Sigmoid colon (tissue), 4 donors: ENCODE data around the gene UBL4B.

ENCODE experiments used
- CTCF ChIP-seq, 4 experiments: fragments of 450-650 bp in 3 of 4; fragments of 200-600 bp in 1 of 4; IDR thresholded peaks; one replicate each; pipeline ENCODE4 v1.5.1; 2016 to 2019; ENCODE audit warnings: antibody characterized with exemption in 4 of 4, mild to moderate bottlenecking in 3 of 4, moderate library complexity in 2 of 4
- EP300 ChIP-seq, 4 donors: sonication (generic); formaldehyde crosslinking; IDR thresholded peaks; one replicate each; pipeline ENCODE4 v1.6.1; 2017; ENCODE audit warnings: antibody characterized with exemption in 4 of 4
- POLR2A ChIP-seq, 2 donors: fragments of 450-650 bp; IDR thresholded peaks; one replicate each; pipeline ENCODE4 v1.6.1; 2016; ENCODE audit warnings: antibody characterized with exemption in 2 of 2, mild to moderate bottlenecking in 2 of 2, moderate library complexity in 2 of 2
- POLR2AphosphoS5 ChIP-seq, 4 donors: sonication (generic); formaldehyde crosslinking; IDR thresholded peaks; one replicate each; pipeline ENCODE4 v1.6.1; 2017; ENCODE audit warnings: antibody characterized with exemption in 4 of 4

GRCh38 chr1:110118636-110119396 lies 6.6 kb downstream of the UBL4B start:
- TF ChIP-seq POLR2A (IDR thresholded peaks at IDR 0.05) (no peak), CTCF (IDR thresholded peaks at IDR 0.05) (no peak), POLR2AphosphoS5 (IDR thresholded peaks at IDR 0.05) (no peak), EP300 (IDR thresholded peaks at IDR 0.05) (no peak)
